Renal cortex interstitium (tissue), 11 donors: ENCODE measurements around the gene EPS15. TPM values are rescaled to one million over a fixed set of nuclear protein-coding genes. Genes with fewer than 3 reads are reported as not detected.
A peak's percentile ranks its signal among the peaks of the same experiment; 100 is the strongest.

Experiments used
- DNase-seq, 11 donors: peaks; one replicate each; pipeline ENCODE4 v3.0.0-alpha.2; 2013; ENCODE audit warnings: low read depth in 9 of 11, low spot score in 4 of 11; ENCODE audit errors: extremely low read depth in 1 of 11
- polyA plus RNA-seq, 3 donors: library from polyadenylated mRNA; unstranded; fragments of 120-200 nt; gene quantifications; one replicate each; pipeline ENCODE4 v1.2.1, GENCODE V29; 2013; ENCODE audit not compliant: insufficient read length in 3 of 3

Gene EPS15
- polyA plus RNA-seq, 3 donors: 38.0 to 46.0 (median 44.6) TPM

- no peak for DNase-seq
These were observed 201.3 kb downstream of the EPS15 start for GRCh38 chr1:51317798-51318197.

DNA sequence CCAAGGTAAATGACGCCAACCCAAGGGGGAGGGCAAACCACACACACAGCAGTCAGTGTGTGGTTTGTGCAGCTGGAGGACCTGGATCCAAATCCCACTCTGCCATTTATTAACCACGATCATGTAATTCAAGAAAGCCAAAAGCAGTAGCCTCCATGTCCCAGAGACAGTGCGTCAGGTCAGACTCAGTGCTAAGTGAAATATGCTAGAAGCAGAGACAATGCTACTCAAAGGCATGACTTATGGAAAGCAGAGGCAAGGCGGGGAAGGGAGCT, 202.3 kb downstream of the EPS15 start:
- DNase-seq: no peak

DNA sequence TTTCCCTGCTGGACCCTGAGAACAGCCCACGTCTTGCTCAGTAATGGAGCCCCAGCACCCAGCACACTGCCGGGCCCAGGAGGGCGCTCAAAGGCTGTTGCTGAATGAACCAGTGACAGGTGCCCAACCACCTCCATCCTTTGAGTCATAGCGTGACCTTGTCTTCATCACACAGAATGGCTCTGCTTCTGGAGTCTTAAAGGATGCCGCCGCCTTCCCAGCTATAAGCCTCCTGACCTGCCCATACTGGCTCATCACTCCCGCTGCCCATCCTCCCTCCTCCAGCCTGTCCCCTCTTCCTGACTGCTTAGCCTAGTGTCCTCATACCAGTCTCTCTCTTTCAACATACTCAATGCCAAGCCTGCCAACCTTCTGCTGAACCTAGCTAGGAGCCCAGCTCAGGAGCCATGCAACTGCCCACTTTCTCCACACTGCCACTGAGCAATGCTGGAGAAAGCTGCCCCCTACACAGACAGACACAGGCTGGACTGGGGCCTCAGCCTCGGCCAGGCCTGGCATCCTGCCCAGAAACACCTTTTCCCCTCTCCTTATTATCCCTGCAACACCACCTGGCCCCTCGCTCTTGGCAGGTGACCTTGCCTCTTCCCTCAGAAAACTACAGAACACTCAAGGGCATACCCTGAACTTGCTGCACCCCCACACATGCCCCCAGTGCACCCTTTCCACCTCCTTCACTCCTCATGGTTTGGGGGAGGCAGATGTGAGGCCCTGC, 202.8 kb downstream of the EPS15 start:
- no peak for DNase-seq

DNA sequence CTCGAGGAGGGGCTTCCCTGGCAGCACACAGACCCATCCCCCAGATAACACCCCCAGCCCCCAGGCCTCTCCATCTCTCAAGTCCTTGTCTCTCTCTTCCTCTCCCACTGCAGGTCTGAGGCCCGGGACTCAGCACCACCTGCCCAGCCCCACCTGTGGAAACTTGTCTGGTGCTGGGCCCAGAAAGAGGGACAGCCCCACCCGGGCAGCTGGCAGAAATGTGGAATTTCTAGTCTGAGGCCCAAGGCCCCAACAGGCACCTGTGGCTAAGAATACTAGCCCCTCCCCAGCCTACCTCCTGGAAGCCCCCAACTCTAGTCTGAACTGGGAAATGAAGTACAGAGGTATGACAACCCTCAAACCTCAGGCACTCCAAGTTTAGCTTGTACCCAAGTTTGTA, 204.1 kb downstream of the EPS15 start:
- DNase-seq: no peak

DNA sequence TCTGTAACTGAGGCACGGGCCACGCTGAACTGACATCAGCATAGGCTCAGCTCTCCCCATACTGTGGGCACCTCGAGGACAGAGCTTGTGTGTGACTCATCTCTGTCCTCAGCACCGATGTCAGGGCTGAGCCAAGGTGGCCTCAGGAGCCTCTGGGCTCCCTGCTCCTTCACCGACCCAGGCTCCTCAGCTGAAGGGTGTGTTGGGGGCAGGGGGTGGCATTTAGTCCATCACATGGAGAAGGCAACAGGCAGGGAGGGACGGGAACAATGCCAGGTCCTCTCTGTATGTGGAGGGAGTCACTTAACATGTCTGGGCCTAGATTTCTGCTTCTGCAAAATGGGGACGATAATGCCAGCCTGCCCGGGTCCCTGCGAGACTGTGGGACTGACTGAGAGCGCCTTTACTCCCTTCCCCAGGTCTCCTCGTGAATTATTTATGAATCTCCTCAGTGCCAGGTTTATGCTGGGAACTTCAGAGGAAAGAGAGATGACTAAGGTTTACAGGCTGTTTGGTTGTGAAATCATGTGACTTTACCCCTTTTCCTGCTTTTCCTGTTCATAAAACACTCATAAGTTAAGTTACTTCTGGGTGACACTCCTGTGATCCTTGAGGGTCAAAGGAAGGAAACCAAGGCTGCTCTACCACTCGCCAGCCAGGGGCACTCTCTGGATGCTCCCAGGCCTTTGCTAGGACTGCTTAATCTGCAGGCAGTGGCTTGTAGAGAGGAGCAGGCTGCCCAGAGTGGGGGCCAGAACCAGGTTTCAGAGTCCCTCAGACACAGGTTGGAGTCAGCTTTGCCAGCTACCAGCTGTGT, 204.9 kb downstream of the EPS15 start:
- peak in 1 of 11 donors; percentile 45 for DNase-seq

- no peak for DNase-seq
These were observed 205.7 kb downstream of the EPS15 start for GRCh38 chr1:51313268-51313852.

GRCh38 chr1:51312718-51313117, 206.3 kb downstream of the EPS15 start:
- DNase-seq: no peak

DNA sequence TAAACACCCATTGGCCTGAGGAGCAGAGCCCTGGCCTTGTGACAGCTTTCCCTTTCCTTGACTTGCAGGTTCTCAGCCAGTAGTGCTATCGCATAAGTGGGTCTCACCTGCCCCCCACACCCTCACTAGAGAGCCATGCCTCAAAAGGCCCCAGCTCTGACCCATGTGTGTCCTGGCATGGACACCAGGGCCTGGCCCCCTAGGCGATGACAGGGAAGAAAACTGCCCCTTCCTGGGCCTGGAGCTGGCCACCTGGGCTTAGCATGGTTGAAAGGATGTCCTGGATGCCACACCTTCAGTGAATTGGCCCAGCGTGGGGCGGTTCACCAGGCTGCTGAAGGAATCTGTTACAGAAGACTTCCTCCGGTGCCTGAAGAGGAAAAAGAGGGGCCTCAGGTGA, 207.2 kb downstream of the EPS15 start:
- no peak for DNase-seq

GRCh38 chr1:51310871-51311613, 208.0 kb downstream of the EPS15 start:
- no peak for DNase-seq

GRCh38 chr1:51309291-51309690, 209.8 kb downstream of the EPS15 start:
- DNase-seq: no peak

DNA sequence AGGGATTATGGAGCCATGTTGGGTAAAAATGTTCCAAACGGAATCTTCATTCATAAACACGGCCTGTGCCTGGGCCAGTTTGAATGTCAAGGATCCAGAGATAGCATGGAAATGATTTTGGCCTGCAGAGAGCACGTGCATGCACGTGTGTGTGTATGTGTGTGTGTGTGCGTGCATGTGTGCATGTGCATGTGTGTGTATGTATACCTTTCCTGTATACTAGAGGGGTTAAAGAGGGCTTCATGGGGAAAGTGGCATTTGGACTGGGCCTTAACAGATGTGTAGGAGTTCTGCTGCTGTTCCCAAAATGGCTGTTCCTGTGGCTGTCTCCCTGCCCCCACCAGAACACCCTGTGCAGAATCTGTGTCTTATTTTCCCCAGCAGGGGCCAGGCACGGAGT, 210.4 kb downstream of the EPS15 start:
- no peak for DNase-seq

- DNase-seq: no peak
These were observed 212.1 kb downstream of the EPS15 start for GRCh38 chr1:51306950-51307349.

DNA sequence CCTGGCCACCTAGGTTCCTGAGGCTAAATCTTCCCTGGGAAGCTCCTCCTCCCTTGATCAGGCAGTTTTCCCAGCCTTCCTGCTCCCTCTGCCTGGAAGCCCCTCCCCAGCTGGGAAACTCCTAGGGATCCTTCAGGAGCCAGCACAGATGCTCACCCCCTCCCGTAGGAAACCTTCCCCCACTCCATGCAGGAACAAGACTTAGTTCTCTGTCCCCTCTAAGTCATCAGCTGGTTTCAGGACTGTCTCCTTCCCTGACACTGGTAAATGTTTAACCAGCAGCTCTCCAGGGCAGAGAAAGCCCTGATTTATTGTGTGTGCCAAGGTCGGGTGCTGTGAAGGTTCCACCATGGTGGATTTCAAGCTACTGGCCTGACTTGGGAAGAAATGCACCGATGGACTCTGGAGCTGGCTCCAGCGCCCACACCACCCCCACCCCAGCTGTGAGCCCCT, 213.7 kb downstream of the EPS15 start:
- peak in 4 of 11 donors; percentile 40 to 68 (median 48) for DNase-seq

DNA sequence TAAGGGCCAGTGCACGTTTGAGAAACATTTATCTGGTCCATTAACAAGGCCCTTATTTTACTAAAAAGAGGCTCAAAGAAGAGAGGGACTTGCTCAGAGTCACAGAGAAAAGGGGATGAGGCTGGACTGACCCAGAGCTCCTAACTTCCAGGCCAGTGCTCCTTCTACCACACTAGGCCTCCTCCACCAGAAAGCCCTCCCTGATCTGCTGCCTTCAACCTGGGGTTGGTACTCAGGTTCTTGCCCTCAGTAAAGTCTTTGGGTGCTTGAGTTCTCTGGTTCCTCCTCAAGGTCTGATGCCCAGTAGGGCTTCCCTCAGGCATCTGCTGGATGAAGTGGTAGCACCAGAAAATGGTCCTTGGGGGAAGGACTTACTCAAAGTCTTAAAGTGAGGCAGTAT, 214.7 kb downstream of the EPS15 start:
- no peak for DNase-seq

Other genes with a start within 250 kb of the EPS15 start
- 1 to 10 TPM; 6.4 to 8.0 (median 7.7) TPM for gene TTC39A, start 188.7 kb downstream of the EPS15 start, polyA plus RNA-seq
- gene OSBPL9, start 97.8 kb upstream of the EPS15 start, polyA plus RNA-seq: 100 to 1,000 TPM; 123 to 159 (median 134) TPM